ENCODE measurements around the gene ITGA1.

GRCh38 chr5:52821901-52822300, 34.2 kb downstream of the ITGA1 start:
- TF ChIP-seq CTCF (IDR thresholded peaks at IDR 0.05), result no peak
- no peak for TF ChIP-seq ZFX (IDR thresholded peaks at IDR 0.05; ENCODE audit: borderline replicate concordance)
